K562 (cell line): Measurements from ENCODE around the gene ORAI3. TPM values are rescaled to one million over a fixed set of nuclear protein-coding genes. Genes with fewer than 3 reads are reported as not detected.

ENCODE experiments used
- ARID2 ChIP-seq: fragments of 450-650 bp; IDR thresholded peaks from 2 replicates; pipeline ENCODE4 v1.6.1; 2017; ENCODE audit warnings: antibody characterized with exemption, mild to moderate bottlenecking
- BACH1 ChIP-seq: fragments of 200-800 bp; sonication (Bioruptor generic); IDR thresholded peaks from 2 replicates; pipeline ENCODE4 v1.6.1; 2016; ENCODE audit warnings: missing genetic modification characterization, missing compliant biosample characterization
- CSDE1 ChIP-seq, 2 experiments: fragments of 450-650 bp; IDR thresholded peaks; 2 replicates each; pipeline ENCODE4 v1.6.1; 2016; ENCODE audit warnings: mild to moderate bottlenecking in 1 of 2
- DMBX1 ChIP-seq: fragments of 250-450 bp; sonication (Bioruptor Pico); IDR thresholded peaks from 2 replicates; pipeline ENCODE4 v1.8.0; 2022; ENCODE audit warnings: inconsistent platforms, mild to moderate bottlenecking, moderate library complexity, borderline replicate concordance
- EP300 ChIP-seq: IDR thresholded peaks from 2 replicates; pipeline ENCODE4 v1.6.1; 2012; ENCODE audit warnings: low read length, improper control_type of control experiment
- ETV5 ChIP-seq: sonication (generic); formaldehyde crosslinking; IDR thresholded peaks from 2 replicates; pipeline ENCODE4 v1.4.0; 2020; ENCODE audit warnings: low read depth, mild to moderate bottlenecking, missing genetic modification reagents
- FUS ChIP-seq: fragments of 200-400 bp; formaldehyde crosslinking; optimal IDR thresholded peaks from 2 replicates; pipeline ENCODE3; 2017; ENCODE audit warnings: low read depth, low read length
- GTF2F1 ChIP-seq: IDR thresholded peaks from 2 replicates; pipeline ENCODE4 v1.6.1; 2011; ENCODE audit warnings: low read depth, low read length, improper control_type of control experiment
- HLTF ChIP-seq: fragments of 450-650 bp; IDR thresholded peaks from 2 replicates; pipeline ENCODE4 v1.6.1; 2016
- MXI1 ChIP-seq: IDR thresholded peaks from 2 replicates; pipeline ENCODE4 v1.6.1; 2011; ENCODE audit warnings: low read depth, mild to moderate bottlenecking, improper control_type of control experiment, low read length
- NR1H2 ChIP-seq: sonication (generic); formaldehyde crosslinking; IDR thresholded peaks from 2 replicates; pipeline ENCODE4 v1.4.0; 2020; ENCODE audit warnings: mild to moderate bottlenecking, missing genetic modification reagents
- NR2C2 ChIP-seq, 2 experiments: fragments of 200-800 bp in 1 of 2; sonication (Bioruptor generic) in 1 of 2; sonication (generic) in 1 of 2; formaldehyde crosslinking in 1 of 2; IDR thresholded peaks; 2 replicates each; pipeline versions ENCODE4 v1.6.1 to v1.8.0; 2016 to 2022; ENCODE audit warnings: mild to moderate bottlenecking in 1 of 2, missing compliant biosample characterization in 1 of 2, missing genetic modification characterization in 1 of 2, missing genetic modification reagents in 1 of 2
- RB1 ChIP-seq: fragments of 450-650 bp; IDR thresholded peaks from 2 replicates; pipeline ENCODE4 v1.6.1; 2017; ENCODE audit warnings: low read depth, mild to moderate bottlenecking
- TCF7 ChIP-seq: sonication (generic); IDR thresholded peaks from 2 replicates; pipeline ENCODE4 v1.6.1; 2016; ENCODE audit warnings: antibody characterized with exemption, borderline replicate concordance
- ZNF124 ChIP-seq: sonication (generic); formaldehyde crosslinking; IDR thresholded peaks from 2 replicates; pipeline ENCODE4 v1.8.1; 2022; ENCODE audit warnings: missing genetic modification reagents
- ZNF174 ChIP-seq: fragments of 250-450 bp; sonication (Bioruptor Pico); IDR thresholded peaks from 2 replicates; pipeline ENCODE4 v1.4.0; 2020; ENCODE audit warnings: mild to moderate bottlenecking
- ZNF263 ChIP-seq: sonication (generic); formaldehyde crosslinking; IDR thresholded peaks from 2 replicates; pipeline ENCODE4 v1.8.0; 2022; ENCODE audit warnings: mild to moderate bottlenecking, missing genetic modification reagents, borderline replicate concordance
- ZNF436 ChIP-seq: fragments of 250-450, 450-650 bp; sonication (Bioruptor Pico); formaldehyde crosslinking; IDR thresholded peaks from 2 replicates; pipeline ENCODE4 v1.7.0; 2020; ENCODE audit warnings: mild to moderate bottlenecking
- ZNF707 ChIP-seq: fragments of 250-450 bp; sonication (Bioruptor Pico); conservative IDR thresholded peaks from 2 replicates; pipeline ENCODE4 v1.8.0; 2022; ENCODE audit warnings: inconsistent platforms, mild to moderate bottlenecking, moderate library complexity
- ZNF76 ChIP-seq: fragments of 250-450 bp; sonication (Bioruptor Pico); IDR thresholded peaks from 2 replicates; pipeline ENCODE4 v1.4.0; 2020; ENCODE audit warnings: mild to moderate bottlenecking, moderate library complexity, borderline replicate concordance
- polyA plus RNA-seq, 8 experiments: library from polyadenylated mRNA; depleted of rRNA in 4 of 8; stranded (reverse) in 5 of 8; unstranded in 3 of 8; fragments of >200 nt; fragmentation: Nextera tagmentation in 2 of 8; fragmentation: Illumina TruSeq in 1 of 8; extraction: Ambion mirVana in 2 of 8; extraction: Trizol in 1 of 8; gene quantifications; 2 replicates each; pipeline versions ENCODE4 v1.2.1 to v1.2.3, GENCODE V29; 2011 to 2014; ENCODE audit warnings: inconsistent platforms in 1 of 8, missing spikeins in 1 of 8
- total RNA-seq, 7 experiments: library from RNA; depleted of rRNA in 6 of 7; stranded (reverse); fragments of >200 nt in 6 of 7; fragmentation: Illumina TruSeq in 2 of 7; extraction: Trizol in 2 of 7; gene quantifications; 2 replicates each; pipeline versions ENCODE4 v1.2.1 to v1.2.3, GENCODE V29; 2011 to 2021; ENCODE audit warnings: low replicate concordance in 1 of 7
- TF ChIP-seq, protein P1 (sequence below): IDR thresholded peaks from 2 replicates; pipeline ENCODE4 v1.6.1; 2011; ENCODE audit warnings: borderline replicate concordance, low read depth, mild to moderate bottlenecking, moderate library complexity, low read length; ENCODE audit not compliant: insufficient read depth, poor library complexity, severe bottlenecking
- TF ChIP-seq, protein P2 (sequence below): sonication (generic); formaldehyde crosslinking; IDR thresholded peaks from 2 replicates; pipeline ENCODE4 v1.8.1; 2023; ENCODE audit warnings: mild to moderate bottlenecking, missing genetic modification reagents
- TF ChIP-seq, protein P3 (sequence below): fragments of 250-450 bp; sonication (Bioruptor Pico); IDR thresholded peaks from 2 replicates; pipeline ENCODE4 v1.9.0; 2021; ENCODE audit warnings: mild to moderate bottlenecking, inconsistent platforms
- TF ChIP-seq, protein P4 (sequence below): sonication (generic); formaldehyde crosslinking; IDR thresholded peaks from 2 replicates; pipeline ENCODE4 v1.5.0; 2020; ENCODE audit warnings: missing genetic modification reagents

The ORAI3 gene
- total and polyA plus RNA-seq, 9 of the 15 experiments (the other 6 are each of a cell fraction or from before 2014, with no cell fraction given): 4.9 to 23.3 (median 14.1) TPM

DNA sequence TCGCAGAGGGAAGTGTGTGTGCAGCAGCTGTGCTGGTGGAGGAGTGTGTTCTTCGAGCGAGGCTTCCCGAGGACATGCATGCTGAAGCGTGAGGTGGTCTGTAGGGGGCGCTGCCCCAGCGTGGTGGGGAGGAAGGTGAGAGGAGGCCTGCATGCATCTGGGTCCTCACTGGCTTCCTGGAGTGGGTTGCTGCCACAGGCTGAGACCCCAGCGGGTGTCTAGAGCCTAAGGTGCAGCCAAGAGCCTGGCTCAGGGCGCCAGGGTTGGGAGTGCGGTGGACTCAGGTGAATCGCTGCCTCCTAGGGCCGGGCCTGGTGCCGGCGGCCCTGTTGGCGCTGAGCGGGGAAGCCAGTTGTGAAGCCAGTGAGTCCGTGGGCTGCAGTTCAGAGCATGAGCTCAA lies 28.6 kb downstream of the ORAI3 start (continued):
- TF ChIP-seq, protein P1, sequence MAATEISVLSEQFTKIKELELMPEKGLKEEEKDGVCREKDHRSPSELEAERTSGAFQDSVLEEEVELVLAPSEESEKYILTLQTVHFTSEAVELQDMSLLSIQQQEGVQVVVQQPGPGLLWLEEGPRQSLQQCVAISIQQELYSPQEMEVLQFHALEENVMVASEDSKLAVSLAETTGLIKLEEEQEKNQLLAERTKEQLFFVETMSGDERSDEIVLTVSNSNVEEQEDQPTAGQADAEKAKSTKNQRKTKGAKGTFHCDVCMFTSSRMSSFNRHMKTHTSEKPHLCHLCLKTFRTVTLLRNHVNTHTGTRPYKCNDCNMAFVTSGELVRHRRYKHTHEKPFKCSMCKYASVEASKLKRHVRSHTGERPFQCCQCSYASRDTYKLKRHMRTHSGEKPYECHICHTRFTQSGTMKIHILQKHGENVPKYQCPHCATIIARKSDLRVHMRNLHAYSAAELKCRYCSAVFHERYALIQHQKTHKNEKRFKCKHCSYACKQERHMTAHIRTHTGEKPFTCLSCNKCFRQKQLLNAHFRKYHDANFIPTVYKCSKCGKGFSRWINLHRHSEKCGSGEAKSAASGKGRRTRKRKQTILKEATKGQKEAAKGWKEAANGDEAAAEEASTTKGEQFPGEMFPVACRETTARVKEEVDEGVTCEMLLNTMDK: no peak
- TF ChIP-seq TCF7 (no peak), ZNF124 (no peak), EP300 (no peak), DMBX1 (CRISPR knock-in tag) (no peak), HLTF (no peak), ZNF707 (CRISPR knock-in tag) (no peak), ZNF263 (CRISPR knock-in tag) (peak; percentile 33; the same call in 1 of the 2 replicates), ZNF76 (CRISPR knock-in tag) (no peak), RB1 (no peak), BACH1 (no peak), ZNF174 (CRISPR knock-in tag) (no peak), NR1H2 (CRISPR knock-in tag) (no peak), NR2C2 (CRISPR knock-in tag; IDR thresholded peaks at IDR 0.05) (no peak), NR2C2 (tag; IDR thresholded peaks at IDR 0.05) (no peak), FUS (no peak), ARID2 (no peak), MXI1 (no peak), ETV5 (CRISPR knock-in tag) (no peak), CSDE1 (IDR thresholded peaks at IDR 0.05) (no peak), GTF2F1 (no peak), ZNF436 (CRISPR knock-in tag) (no peak)
- TF ChIP-seq, protein P2, sequence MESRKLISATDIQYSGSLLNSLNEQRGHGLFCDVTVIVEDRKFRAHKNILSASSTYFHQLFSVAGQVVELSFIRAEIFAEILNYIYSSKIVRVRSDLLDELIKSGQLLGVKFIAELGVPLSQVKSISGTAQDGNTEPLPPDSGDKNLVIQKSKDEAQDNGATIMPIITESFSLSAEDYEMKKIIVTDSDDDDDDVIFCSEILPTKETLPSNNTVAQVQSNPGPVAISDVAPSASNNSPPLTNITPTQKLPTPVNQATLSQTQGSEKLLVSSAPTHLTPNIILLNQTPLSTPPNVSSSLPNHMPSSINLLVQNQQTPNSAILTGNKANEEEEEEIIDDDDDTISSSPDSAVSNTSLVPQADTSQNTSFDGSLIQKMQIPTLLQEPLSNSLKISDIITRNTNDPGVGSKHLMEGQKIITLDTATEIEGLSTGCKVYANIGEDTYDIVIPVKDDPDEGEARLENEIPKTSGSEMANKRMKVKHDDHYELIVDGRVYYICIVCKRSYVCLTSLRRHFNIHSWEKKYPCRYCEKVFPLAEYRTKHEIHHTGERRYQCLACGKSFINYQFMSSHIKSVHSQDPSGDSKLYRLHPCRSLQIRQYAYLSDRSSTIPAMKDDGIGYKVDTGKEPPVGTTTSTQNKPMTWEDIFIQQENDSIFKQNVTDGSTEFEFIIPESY (CRISPR knock-in tag): peak; percentile 99
- TF ChIP-seq, protein P3, sequence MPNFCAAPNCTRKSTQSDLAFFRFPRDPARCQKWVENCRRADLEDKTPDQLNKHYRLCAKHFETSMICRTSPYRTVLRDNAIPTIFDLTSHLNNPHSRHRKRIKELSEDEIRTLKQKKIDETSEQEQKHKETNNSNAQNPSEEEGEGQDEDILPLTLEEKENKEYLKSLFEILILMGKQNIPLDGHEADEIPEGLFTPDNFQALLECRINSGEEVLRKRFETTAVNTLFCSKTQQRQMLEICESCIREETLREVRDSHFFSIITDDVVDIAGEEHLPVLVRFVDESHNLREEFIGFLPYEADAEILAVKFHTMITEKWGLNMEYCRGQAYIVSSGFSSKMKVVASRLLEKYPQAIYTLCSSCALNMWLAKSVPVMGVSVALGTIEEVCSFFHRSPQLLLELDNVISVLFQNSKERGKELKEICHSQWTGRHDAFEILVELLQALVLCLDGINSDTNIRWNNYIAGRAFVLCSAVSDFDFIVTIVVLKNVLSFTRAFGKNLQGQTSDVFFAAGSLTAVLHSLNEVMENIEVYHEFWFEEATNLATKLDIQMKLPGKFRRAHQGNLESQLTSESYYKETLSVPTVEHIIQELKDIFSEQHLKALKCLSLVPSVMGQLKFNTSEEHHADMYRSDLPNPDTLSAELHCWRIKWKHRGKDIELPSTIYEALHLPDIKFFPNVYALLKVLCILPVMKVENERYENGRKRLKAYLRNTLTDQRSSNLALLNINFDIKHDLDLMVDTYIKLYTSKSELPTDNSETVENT (CRISPR knock-in tag): no peak
- TF ChIP-seq, protein P4, sequence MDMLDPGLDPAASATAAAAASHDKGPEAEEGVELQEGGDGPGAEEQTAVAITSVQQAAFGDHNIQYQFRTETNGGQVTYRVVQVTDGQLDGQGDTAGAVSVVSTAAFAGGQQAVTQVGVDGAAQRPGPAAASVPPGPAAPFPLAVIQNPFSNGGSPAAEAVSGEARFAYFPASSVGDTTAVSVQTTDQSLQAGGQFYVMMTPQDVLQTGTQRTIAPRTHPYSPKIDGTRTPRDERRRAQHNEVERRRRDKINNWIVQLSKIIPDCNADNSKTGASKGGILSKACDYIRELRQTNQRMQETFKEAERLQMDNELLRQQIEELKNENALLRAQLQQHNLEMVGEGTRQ (CRISPR knock-in tag): no peak
